Right lobe of liver (tissue), 6 donors: Measurements from ENCODE around the gene UBALD1. TPM values are rescaled to one million over a fixed set of nuclear protein-coding genes. Genes with fewer than 3 reads are reported as not detected.
A peak's percentile ranks its signal among the peaks of the same experiment; 100 is the strongest.

Experiments
- ATAC-seq, 4 donors: fragments of 200-7000 bp; cut with Tn5 transposase; one replicate each; pipeline ENCODE4 v1.9.1; 2020; ENCODE audit warnings: mild to moderate bottlenecking in 4 of 4, moderate library complexity in 4 of 4
- DNase-seq, 3 donors: peaks; one replicate each; pipeline ENCODE4 v3.0.0-alpha.2; 2020
- H3K27ac ChIP-seq, 3 donors: fragments of 200-600 bp; one replicate each; pipeline ENCODE4 v1.8.0; 2022
- H3K27me3 ChIP-seq, 2 donors: fragments of 200-600 bp; one replicate each; pipeline ENCODE4 v1.8.0; 2022
- H3K36me3 ChIP-seq, 4 donors: fragments of 200-600 bp; sonication (generic) in 1 of 4; one replicate each; pipeline versions ENCODE4 v1.5.1 to v1.8.0; 2017 to 2022; ENCODE audit warnings: control low read depth in 1 of 4
- H3K4me1 ChIP-seq, 4 donors: fragments of 200-600 bp; sonication (generic) in 1 of 4; one replicate each; pipeline versions ENCODE4 v1.5.1 to v1.8.0; 2017 to 2022; ENCODE audit warnings: control low read depth in 1 of 4
- H3K4me3 ChIP-seq, 3 donors: fragments of 200-600 bp; one replicate each; pipeline ENCODE4 v1.8.0; 2022
- H3K9me3 ChIP-seq, 4 donors: fragments of 200-600 bp; sonication (generic) in 1 of 4; one replicate each; pipeline versions ENCODE4 v1.5.1 to v1.8.0; 2017 to 2022; ENCODE audit warnings: control low read depth in 1 of 4
- POLR2A ChIP-seq: fragments of 450-650 bp; IDR thresholded peaks from one replicate; pipeline ENCODE4 v1.6.1; 2017; ENCODE audit warnings: antibody characterized with exemption, mild to moderate bottlenecking
- WGBS: methylation state at CpG from one replicate; pipeline ENCODE4 v1.1.6; 2018; ENCODE audit warnings: low coverage, low lambda C conversion rate; ENCODE audit not compliant: insufficient coverage; ENCODE audit errors: missing lambda C conversion rate; 5-methylcytosine and 5-hydroxymethylcytosine counted together
- intact Hi-C, 2 donors: fragments of 100-400 bp; cut with DNase I; formaldehyde crosslinking; loops; one replicate each; pipeline versions ENCODE4 v1.11.2 to v1.14.1; 2022
- total RNA-seq, 6 experiments: library from RNA; depleted of rRNA in 2 of 6; stranded (reverse); fragments of >200 nt in 2 of 6; fragmentation: NEBNext Ultra II Directional in 3 of 6; extraction: Animal tissue kit (Norgen Biotek cat#: 25700) in 3 of 6; gene quantifications; one replicate each; pipeline versions ENCODE4 v1.1.0 to v1.2.4, GENCODE V29; 2016 to 2023
- TF ChIP-seq, protein P1 (sequence below), 4 donors: fragments of 200-600 bp in 3 of 4; fragments of 450-650 bp in 1 of 4; IDR thresholded peaks; one replicate each; pipeline versions ENCODE4 v1.5.1 to v1.8.0; 2016 to 2022; ENCODE audit warnings: antibody characterized with exemption in 4 of 4, mild to moderate bottlenecking in 2 of 4
- donor health status: DM: no; HTN: yes; CAD: no.
- donor health status: DM: no; HTN: no; CAD: no.
- donor health status: DM: no; HTN: no; CAD: no.
- donor health status: DM: no; HTN: yes; CAD: no.
- donor health status: DM: no; HTN: yes; CAD: no.

Gene UBALD1
- total RNA-seq, 6 experiments from 2014 or later, result 6.4 to 29.5 (median 17.2) TPM

DNA sequence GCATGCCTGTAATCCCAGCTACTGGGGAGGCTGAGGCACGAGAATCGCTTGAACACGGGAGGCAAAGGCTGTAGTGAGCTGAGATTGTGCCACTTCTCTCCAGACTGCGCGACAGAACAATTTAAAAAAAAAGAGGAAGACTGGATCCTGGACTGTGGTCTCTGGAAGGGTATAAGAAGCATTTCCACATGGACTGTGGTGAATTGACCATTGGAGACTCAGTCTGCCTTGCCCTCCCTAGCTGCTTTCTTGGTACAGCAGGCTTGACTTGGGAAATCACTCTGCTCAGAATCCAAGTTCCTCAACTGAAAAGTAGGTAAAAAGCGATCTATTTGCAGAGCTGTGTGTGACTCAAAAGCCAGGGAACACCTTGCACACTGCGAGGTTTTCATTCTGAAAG is 8.9 kb upstream of the UBALD1 start:
- no peaks in the 10 kb centered on the region for H3K36me3 ChIP-seq
- TF ChIP-seq, protein P1, sequence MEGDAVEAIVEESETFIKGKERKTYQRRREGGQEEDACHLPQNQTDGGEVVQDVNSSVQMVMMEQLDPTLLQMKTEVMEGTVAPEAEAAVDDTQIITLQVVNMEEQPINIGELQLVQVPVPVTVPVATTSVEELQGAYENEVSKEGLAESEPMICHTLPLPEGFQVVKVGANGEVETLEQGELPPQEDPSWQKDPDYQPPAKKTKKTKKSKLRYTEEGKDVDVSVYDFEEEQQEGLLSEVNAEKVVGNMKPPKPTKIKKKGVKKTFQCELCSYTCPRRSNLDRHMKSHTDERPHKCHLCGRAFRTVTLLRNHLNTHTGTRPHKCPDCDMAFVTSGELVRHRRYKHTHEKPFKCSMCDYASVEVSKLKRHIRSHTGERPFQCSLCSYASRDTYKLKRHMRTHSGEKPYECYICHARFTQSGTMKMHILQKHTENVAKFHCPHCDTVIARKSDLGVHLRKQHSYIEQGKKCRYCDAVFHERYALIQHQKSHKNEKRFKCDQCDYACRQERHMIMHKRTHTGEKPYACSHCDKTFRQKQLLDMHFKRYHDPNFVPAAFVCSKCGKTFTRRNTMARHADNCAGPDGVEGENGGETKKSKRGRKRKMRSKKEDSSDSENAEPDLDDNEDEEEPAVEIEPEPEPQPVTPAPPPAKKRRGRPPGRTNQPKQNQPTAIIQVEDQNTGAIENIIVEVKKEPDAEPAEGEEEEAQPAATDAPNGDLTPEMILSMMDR (IDR thresholded peaks at IDR 0.05), result no peak
- TF ChIP-seq POLR2A, result no peak
- H3K27ac ChIP-seq, result peak overlapping the region in 2 of 3 donors; percentile 95 to 99
- 83% methylated on average over 4 of the region's 7 CpGs for WGBS
- DNase-seq (no peak), ATAC-seq (no peak)
- intact Hi-C loops, result no loop called here
- H3K9me3 ChIP-seq, result no peaks in the 10 kb centered on the region
- no peaks in the 10 kb centered on the region for H3K27me3 ChIP-seq
- peak overlapping the region in 1 of 3 donors; percentile 97 for H3K4me3 ChIP-seq
- peaks cover 0 to 35% (median 14%) of the 10 kb centered on the region in 4 donors for H3K4me1 ChIP-seq

DNA sequence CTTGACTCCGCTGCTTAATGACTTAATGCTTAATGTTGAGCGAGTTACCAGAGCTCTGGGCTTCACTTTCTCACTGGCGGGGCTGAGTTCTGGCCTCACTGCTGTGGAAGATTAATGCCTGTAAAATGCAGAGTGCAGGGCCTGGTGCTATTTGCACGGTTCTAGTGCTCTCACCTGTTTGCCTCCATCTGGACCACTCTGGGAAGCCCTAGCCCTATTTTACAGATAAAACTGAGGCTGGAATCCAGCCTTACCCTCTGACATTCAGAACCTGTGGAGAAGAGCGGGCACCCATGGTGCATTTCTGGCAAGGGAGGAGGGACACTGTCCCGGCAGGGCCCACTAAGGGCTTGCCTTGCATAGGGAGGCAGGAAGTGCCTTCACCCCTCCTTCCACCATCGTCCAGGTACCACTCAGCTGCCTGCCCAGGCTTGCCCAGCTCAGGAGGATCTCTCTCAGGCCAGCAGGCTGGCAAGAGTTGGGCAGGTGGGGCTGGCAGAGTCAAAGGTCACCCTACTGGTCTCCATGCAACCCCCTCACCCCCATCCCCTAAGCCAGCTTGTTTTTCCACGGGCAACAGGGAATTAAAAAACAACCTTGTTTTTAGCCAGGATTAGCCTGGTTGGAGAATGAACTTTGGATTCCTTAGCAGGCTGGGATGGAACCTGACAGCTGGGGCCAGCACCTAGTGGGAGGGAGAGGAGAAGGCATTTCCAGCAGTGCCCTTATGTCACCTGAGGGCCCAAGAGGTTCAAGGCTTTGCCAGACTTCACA is 4.1 kb upstream of the UBALD1 start:
- Histone ChIP-seq H3K4me3 (peak overlapping the region in 1 of 3 donors; percentile 20), H3K36me3 (no peaks in the 10 kb centered on the region), H3K4me1 (peaks cover 0 to 52% (median 16%) of the 10 kb centered on the region in 4 donors), H3K9me3 (no peaks in the 10 kb centered on the region), H3K27me3 (no peaks in the 10 kb centered on the region), H3K27ac (peak overlapping the region; percentile 63 to 100 (median 97))
- intact Hi-C loops, result no loop called here
- peak; percentile 5 to 33 (median 22) for ATAC-seq
- peak in 2 of 3 donors; percentile 71 to 79 for DNase-seq
- TF ChIP-seq POLR2A, result no peak
- TF ChIP-seq, protein P1 (IDR thresholded peaks at IDR 0.05), result peak in 1 of 4 donors; percentile 20
- 46% methylated on average over 6 of the region's 8 CpGs for WGBS

DNA sequence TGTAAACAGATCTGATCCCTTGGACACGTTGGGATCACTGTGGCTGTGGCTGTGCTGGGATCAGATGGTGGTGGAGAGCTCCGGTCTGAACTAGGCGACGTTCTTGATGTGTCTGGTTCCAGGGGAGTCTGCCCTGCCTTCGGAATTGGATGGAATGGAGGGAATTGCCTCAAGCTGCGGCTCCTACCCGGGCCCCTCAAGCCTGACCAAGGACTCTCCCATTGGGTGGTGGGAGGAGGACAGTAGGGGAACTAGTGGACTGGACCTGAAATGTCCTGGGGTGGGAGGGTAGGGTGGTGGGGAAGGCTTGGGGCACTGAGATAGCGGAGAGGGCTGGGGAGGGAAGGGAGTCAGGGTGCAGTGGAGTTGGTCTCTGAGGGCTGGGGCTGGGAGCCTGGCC is 3.2 kb upstream of the UBALD1 start:
- TF ChIP-seq POLR2A, result no peak
- TF ChIP-seq, protein P1 (IDR thresholded peaks at IDR 0.05), result no peak
- no peaks in the 10 kb centered on the region for H3K36me3 ChIP-seq
- ATAC-seq, result no peak
- no peak for DNase-seq
- peak overlapping the region in 1 of 3 donors; percentile 60 for H3K4me3 ChIP-seq
- H3K4me1 ChIP-seq, result peaks cover 0 to 58% (median 20%) of the 10 kb centered on the region in 4 donors
- intact Hi-C loops, result no loop called here
- H3K9me3 ChIP-seq, result no peaks in the 10 kb centered on the region
- H3K27ac ChIP-seq, result peak overlapping the region; percentile 97 to 100 (median 98)
- no peaks in the 10 kb centered on the region for H3K27me3 ChIP-seq
- WGBS, result 73% methylated on average over 8 of the region's 8 CpGs

DNA sequence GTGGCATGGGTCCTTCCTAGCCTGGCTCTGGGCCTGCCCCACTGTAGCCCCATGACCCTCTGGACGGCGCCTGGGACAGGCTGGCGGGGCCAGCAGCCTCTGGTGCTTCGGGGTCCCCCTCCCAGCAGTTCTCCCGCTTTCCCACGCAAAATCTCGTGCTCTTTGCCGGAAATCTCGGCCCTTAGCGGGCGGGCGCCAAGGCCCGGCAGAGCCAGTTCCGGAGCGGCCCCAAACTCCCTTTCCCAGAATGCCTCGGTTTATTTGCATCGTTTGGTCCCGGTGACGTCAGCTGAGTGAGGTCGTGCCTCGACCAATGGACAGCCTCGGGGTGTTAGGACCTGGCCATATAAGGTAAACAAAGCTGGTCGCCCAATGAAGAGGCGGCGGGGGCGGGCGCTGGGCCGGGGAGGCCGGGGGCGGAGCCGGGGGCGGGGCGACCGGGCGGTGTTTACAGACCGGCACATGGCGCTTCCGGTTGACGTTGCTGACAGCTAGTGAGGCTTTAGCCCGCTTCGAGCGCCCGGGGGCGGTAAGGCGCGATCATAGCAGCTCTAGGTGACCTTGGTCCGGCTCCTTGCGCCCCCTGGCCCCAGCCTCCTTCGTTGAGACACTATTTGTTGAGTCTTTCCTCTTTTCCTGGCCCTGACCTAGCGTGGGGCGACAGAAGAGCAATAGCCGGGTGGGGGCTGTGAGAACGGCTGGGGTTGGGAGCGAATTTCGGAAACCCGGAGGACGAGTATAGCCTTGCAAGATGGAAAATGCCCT is 1.5 kb upstream of the UBALD1 start:
- Histone ChIP-seq H3K36me3 (no peaks in the 10 kb centered on the region), H3K4me1 (peaks cover 0 to 69% (median 22%) of the 10 kb centered on the region in 4 donors), H3K4me3 (peak overlapping the region; percentile 54 to 68 (median 60)), H3K9me3 (no peaks in the 10 kb centered on the region), H3K27me3 (no peaks in the 10 kb centered on the region), H3K27ac (peak overlapping the region; percentile 97 to 100 (median 98))
- ATAC-seq (peak; percentile 76 to 85 (median 78)), DNase-seq (peak; percentile 99 to 100 (median 99))
- intact Hi-C loops, result no loop called here
- 0% methylated on average over 14 of the region's 57 CpGs for WGBS
- TF ChIP-seq, protein P1 (IDR thresholded peaks at IDR 0.05), result peak in 3 of 4 donors; percentile 40 to 47 (median 41)
- TF ChIP-seq POLR2A, result peak; percentile 92
